Stomach smooth muscle (tissue), 2 donors: ENCODE data around the gene TAS2R30.

ENCODE experiments used
- H3K27ac ChIP-seq: one replicate; pipeline ENCODE4 v1.7.0; 2013; ENCODE audit warnings: mild to moderate bottlenecking, low read length, inconsistent platforms
- H3K27me3 ChIP-seq, 2 donors: one replicate each; pipeline ENCODE4 v1.7.0; 2013; ENCODE audit warnings: low read length in 2 of 2; ENCODE audit not compliant: insufficient read depth in 2 of 2, control insufficient read depth in 1 of 2
- H3K36me3 ChIP-seq, 2 donors: one replicate each; pipeline ENCODE4 v1.7.0; 2013; ENCODE audit warnings: low read length in 2 of 2; ENCODE audit not compliant: control insufficient read depth in 2 of 2, insufficient read depth in 2 of 2
- H3K4me1 ChIP-seq: one replicate; pipeline ENCODE4 v1.7.0; 2013; ENCODE audit warnings: low read length; ENCODE audit not compliant: control insufficient read depth, insufficient read depth
- H3K4me3 ChIP-seq, 2 donors: one replicate each; pipeline ENCODE4 v1.7.0; 2013; ENCODE audit warnings: low read length in 2 of 2
- H3K9ac ChIP-seq, 2 donors: one replicate each; pipeline ENCODE4 v1.7.0; 2013; ENCODE audit warnings: low read length in 2 of 2, mild to moderate bottlenecking in 1 of 2
- H3K9me3 ChIP-seq, 2 donors: one replicate each; pipeline ENCODE4 v1.7.0; 2013; ENCODE audit warnings: low read length in 2 of 2; ENCODE audit not compliant: control insufficient read depth in 2 of 2
- donor health status: healthy.
- donor health status: Pancreatic carcinoma.

The TAS2R30 gene

DNA sequence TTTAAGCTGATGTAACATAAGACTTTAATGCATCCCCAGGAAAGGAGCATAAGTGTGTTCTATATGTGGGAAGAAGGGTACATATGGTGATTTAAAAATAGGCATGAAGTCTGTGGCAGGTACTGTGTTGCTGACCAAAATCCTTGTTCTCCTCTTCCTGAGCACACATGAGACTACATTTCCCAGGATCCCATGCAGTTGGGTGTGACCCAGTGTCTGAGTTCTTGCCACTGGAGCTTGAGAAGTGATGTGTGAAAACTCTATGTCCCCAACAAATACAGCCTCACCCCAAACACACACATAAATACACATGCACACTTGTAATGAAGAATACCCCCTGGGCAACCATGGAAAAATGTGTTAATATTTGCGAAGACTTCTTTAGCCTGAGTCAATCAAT, 28.1 kb upstream of the TAS2R30 start:
- Histone ChIP-seq H3K27ac (no peak overlapping the region), H3K4me1 (no peaks in the 10 kb centered on the region), H3K27me3 (no peaks in the 10 kb centered on the region), H3K36me3 (peaks cover 3 to 6% of the 10 kb centered on the region in 2 donors), H3K4me3 (no peak overlapping the region), H3K9ac (no peak overlapping the region), H3K9me3 (no peaks in the 10 kb centered on the region)

DNA sequence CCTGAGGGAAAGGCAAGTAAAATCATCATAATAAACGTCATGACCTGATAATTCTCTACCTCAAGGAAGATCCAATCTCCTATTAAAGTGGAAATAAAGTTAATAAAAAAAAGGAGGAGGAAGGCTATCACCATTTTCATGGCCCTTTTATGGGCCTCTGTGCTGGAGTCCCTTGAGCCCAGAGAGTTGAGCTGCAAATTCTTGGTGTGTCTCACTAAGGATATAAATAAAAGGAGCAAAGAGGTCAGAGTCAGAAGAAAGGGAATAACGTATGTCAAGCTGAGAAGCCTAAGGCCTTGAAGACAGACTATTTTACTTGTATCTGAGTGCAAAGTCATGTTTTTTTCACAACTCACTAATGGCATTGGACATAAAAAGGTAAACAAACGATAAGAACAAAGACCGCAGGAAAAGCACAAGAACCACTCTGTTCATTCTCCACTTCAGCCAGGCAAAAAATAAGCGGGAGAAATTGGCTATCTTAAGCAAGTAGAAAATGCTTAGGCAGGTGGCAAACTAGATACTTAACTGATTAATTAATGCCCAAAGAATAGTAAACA, 24.5 kb upstream of the TAS2R30 start:
- H3K9ac ChIP-seq = no peak overlapping the region
- H3K9me3 ChIP-seq = no peaks in the 10 kb centered on the region
- no peak overlapping the region for H3K4me3 ChIP-seq
- H3K27ac ChIP-seq = no peak overlapping the region
- H3K27me3 ChIP-seq = no peaks in the 10 kb centered on the region
- H3K36me3 ChIP-seq = no peaks in the 10 kb centered on the region
- no peaks in the 10 kb centered on the region for H3K4me1 ChIP-seq

DNA sequence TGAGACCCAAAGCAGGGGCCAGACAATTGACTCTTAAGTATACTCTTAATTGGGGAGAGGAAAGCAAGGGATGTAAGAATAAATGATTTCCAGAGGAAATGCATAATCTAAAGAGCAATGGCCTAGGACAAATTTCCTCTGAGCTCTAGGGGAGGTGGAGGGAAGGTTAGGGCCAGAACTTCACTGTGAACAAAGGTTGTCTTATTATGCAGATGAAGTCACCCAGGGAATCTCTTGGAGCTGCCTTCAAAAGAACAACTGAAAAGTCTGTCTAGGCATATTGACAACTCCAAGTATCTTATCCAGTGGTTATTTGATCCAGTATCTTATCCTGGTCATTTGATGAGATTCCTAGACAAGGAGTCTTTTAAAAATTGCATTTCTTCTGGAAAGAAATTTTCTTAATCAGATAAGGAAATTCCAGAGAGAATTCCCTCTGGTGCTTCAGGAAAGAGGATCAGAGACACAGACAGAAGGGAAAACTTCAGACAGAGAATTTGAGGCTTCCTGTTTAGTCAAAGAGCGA, 20.0 kb upstream of the TAS2R30 start:
- H3K36me3 ChIP-seq = no peaks in the 10 kb centered on the region
- no peaks in the 10 kb centered on the region for H3K9me3 ChIP-seq
- no peaks in the 10 kb centered on the region for H3K27me3 ChIP-seq
- H3K4me3 ChIP-seq = no peak overlapping the region
- no peak overlapping the region for H3K9ac ChIP-seq
- no peak overlapping the region for H3K27ac ChIP-seq
- no peaks in the 10 kb centered on the region for H3K4me1 ChIP-seq

DNA sequence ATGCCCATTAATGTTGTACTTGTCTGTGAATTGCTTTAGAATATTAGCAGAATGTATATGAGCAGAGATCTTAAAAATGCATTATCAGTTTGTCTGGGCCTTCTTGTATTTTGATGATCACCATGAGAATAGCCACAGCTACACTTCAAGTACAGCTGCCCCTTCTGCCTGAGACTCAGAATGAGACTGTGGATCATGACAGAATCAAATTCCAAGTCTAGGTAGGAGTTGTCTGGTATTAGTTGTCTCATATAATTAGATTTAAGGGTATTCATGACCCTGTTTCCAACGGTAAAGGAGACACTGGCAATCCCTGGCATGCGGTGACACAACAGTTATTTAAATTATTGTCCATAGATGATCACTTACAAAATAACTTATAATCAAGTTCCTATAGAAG, 18.3 kb upstream of the TAS2R30 start:
- no peak overlapping the region for H3K4me3 ChIP-seq
- no peaks in the 10 kb centered on the region for H3K4me1 ChIP-seq
- no peaks in the 10 kb centered on the region for H3K36me3 ChIP-seq
- no peak overlapping the region for H3K9ac ChIP-seq
- no peaks in the 10 kb centered on the region for H3K9me3 ChIP-seq
- H3K27ac ChIP-seq = no peak overlapping the region
- H3K27me3 ChIP-seq = no peaks in the 10 kb centered on the region

DNA sequence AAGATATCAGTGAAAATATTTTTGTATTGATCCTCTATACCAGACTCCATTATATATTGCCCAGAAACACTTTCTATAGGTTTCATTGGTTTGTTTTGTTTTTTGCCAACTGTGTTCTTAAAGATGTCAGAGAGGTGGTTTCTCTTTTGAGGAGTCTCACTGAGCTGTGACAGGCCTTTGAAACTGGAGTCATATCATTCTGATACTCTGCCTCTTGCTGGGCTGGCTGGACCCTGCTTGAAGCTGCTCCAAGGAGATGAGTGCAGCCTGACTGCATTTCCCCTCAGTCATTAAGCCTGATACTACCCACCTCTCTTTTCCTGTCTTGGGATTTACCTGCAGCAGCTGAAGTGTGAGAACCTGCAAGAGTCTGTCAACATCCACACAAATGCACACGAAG, 16.4 kb upstream of the TAS2R30 start:
- Histone ChIP-seq H3K4me3 (no peak overlapping the region), H3K27me3 (no peaks in the 10 kb centered on the region), H3K4me1 (no peaks in the 10 kb centered on the region), H3K9ac (no peak overlapping the region), H3K9me3 (no peaks in the 10 kb centered on the region), H3K36me3 (no peaks in the 10 kb centered on the region), H3K27ac (no peak overlapping the region)

DNA sequence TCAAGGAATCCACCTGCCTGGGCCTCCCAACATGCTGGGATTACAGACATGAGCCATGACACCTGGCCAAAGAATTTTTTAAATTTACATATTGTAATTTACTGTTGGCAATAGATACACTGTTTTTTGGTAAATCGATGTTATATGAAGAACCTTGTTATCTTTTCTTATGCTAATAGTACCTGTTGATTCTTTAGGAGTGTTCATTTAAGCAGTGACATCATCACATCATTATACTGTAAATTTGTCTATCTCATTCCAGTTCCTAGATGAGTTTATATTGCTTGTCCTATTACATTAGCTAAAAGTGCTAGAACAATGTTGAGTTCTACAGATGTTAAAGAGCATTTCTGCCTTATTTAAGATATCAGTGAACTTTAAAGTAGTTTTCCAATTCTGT, 13.0 kb upstream of the TAS2R30 start:
- H3K9me3 ChIP-seq = peaks cover 0 to 4% of the 10 kb centered on the region in 2 donors
- no peaks in the 10 kb centered on the region for H3K27me3 ChIP-seq
- no peak overlapping the region for H3K9ac ChIP-seq
- no peaks in the 10 kb centered on the region for H3K36me3 ChIP-seq
- no peaks in the 10 kb centered on the region for H3K4me1 ChIP-seq
- H3K27ac ChIP-seq = no peak overlapping the region
- no peak overlapping the region for H3K4me3 ChIP-seq

DNA sequence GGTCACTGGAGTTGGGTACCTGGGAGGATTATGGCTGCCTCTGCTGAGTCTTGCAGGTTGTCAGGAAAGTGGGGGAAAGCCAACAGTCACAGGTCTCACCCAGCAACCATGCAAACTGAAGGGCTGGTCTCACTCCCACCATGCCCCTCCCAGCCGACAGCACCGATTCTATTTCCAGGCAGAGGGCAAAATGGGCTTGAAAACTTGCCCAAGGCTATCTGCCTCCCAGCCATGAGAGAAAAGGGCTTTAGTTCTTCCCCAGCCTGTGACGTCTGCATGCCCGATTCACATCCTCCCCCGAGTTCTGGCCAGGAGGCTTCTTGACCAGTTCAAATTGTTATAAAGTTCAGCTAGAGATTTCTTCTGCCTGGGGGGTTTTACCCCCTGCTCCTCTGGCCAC, 9.9 kb upstream of the TAS2R30 start:
- Histone ChIP-seq H3K9me3 (peaks cover 0 to 4% of the 10 kb centered on the region in 2 donors), H3K36me3 (no peaks in the 10 kb centered on the region)

DNA sequence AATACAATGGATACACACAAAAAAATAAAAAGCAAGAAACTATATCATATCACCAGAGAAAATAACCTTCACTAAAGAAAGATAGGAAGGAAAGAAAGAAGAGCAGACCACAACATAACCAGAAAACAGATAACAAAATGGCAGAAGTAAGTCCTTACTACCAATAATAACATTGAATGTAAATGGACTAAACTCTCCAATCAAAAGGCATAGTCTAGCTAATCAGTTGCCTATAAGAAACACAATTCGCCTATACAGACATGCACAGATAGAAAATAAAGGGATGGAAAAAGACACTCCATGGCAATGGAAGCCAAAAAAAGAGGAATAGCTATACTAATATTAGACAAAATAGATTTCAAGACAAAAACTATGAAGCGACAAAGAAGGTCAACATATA, 8.9 kb upstream of the TAS2R30 start:
- peaks cover 0 to 4% of the 10 kb centered on the region in 2 donors for H3K9me3 ChIP-seq
- no peaks in the 10 kb centered on the region for H3K4me1 ChIP-seq
- H3K27me3 ChIP-seq = no peaks in the 10 kb centered on the region
- H3K4me3 ChIP-seq = no peak overlapping the region
- H3K9ac ChIP-seq = no peak overlapping the region
- H3K36me3 ChIP-seq = no peaks in the 10 kb centered on the region
- H3K27ac ChIP-seq = no peak overlapping the region

More for the DNA sequence above, 9.9 kb upstream of the TAS2R30 start:
- H3K27ac ChIP-seq = no peak overlapping the region
- no peak overlapping the region for H3K4me3 ChIP-seq
- no peak overlapping the region for H3K9ac ChIP-seq
- no peaks in the 10 kb centered on the region for H3K27me3 ChIP-seq
- no peaks in the 10 kb centered on the region for H3K4me1 ChIP-seq

DNA sequence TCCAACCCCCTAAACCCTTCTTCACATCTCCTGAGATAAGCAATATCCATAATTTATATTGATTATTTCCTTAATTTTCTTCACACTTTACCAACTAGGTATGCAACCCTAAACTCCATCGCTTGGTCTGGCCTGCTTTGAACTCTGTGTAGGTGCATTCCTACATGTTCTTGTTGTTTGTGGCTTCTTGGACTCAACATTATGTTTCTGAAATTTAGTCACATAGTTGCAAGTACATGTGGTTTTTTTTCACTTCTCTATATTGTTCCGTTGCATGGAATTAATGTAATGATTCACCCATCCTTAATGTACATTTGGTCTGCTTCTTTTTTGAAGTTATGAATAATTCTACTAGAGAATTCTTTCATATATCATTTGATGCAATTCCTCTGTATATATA, 1.6 kb upstream of the TAS2R30 start:
- H3K27me3 ChIP-seq = no peaks in the 10 kb centered on the region

DNA sequence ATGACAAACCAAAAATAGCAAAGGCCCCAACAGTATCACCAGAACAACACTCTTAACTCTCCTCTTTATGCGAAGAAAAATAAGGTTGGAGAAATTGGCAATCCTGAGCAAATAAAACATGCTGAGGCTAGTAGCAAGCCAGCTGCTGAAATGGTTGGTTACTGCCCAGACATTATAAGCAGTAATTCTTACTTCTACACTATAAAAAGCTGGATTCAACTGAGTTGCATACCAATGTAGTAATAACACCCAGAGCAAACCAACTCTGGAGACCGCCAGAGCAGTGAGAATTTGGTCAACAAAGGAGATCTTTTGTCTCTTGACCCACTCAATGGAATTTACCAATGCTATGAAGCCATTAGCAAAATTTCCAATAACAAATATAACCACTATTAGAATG, 628 bp downstream of the TAS2R30 start:
- no peak overlapping the region for H3K27ac ChIP-seq

More for the DNA sequence above, 1.6 kb upstream of the TAS2R30 start:
- Histone ChIP-seq H3K9me3 (no peaks in the 10 kb centered on the region), H3K4me1 (no peaks in the 10 kb centered on the region), H3K9ac (no peak overlapping the region), H3K27ac (no peak overlapping the region), H3K36me3 (no peaks in the 10 kb centered on the region), H3K4me3 (no peak overlapping the region)

DNA sequence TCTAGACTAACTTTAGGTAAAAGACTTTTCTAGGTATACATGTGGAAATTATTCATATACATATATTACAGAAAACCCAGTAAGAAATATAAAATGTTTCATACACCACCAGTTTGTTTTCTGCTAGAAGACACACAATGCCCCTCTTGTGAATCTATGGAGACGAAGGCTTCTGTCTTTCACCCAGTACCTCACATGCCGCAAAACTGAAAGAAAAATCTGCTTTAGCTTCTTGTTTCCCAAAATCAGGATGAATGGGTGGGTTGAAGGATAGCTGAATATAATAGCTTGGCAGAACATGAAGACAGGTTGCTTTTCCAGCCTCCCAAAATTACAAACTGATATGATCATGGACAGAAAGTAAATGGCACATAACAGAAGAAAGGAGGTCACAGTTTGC, 1.3 kb downstream of the TAS2R30 start:
- H3K27ac ChIP-seq = no peak overlapping the region
- no peaks in the 10 kb centered on the region for H3K4me1 ChIP-seq
- H3K36me3 ChIP-seq = no peaks in the 10 kb centered on the region
- no peaks in the 10 kb centered on the region for H3K9me3 ChIP-seq
- no peak overlapping the region for H3K9ac ChIP-seq
- H3K4me3 ChIP-seq = no peak overlapping the region
- no peaks in the 10 kb centered on the region for H3K27me3 ChIP-seq

More for the DNA sequence above, 628 bp downstream of the TAS2R30 start:
- Histone ChIP-seq H3K4me1 (no peaks in the 10 kb centered on the region), H3K27me3 (no peaks in the 10 kb centered on the region), H3K9ac (no peak overlapping the region), H3K36me3 (no peaks in the 10 kb centered on the region), H3K9me3 (no peaks in the 10 kb centered on the region), H3K4me3 (no peak overlapping the region)
